Hepatocyte (in vitro differentiated cells): ENCODE data around the gene TTR.

Experiments
- CTCF ChIP-seq: fragments of 200-600 bp; sonication (generic); IDR thresholded peaks from 2 replicates; pipeline ENCODE4 v1.5.1; 2016; ENCODE audit warnings: antibody characterized with exemption, mild to moderate bottlenecking; ENCODE audit not compliant: poor library complexity
- EZH2 ChIP-seq: fragments of 200-600 bp; sonication (generic); IDR thresholded peaks from 2 replicates; pipeline ENCODE4 v1.6.1; 2016; ENCODE audit warnings: antibody characterized with exemption, mild to moderate bottlenecking, borderline replicate concordance
- EZH2phosphoT487 ChIP-seq: fragments of 200-600 bp; sonication (generic); IDR thresholded peaks from one replicate; pipeline ENCODE4 v1.6.1; 2018; ENCODE audit warnings: antibody characterized with exemption, mild to moderate bottlenecking, low read depth, moderate library complexity; ENCODE audit not compliant: unreplicated experiment, severe bottlenecking

- TF ChIP-seq CTCF (no peak), EZH2 (no peak), EZH2phosphoT487 (no peak)
Observed at GRCh38 chr18:31572368-31572767, 19.3 kb upstream of the TTR start.
